AG10803 (cell line): ENCODE results near the gene LMF2.

ENCODE experiments used
- DNase-seq: peaks from one replicate; pipeline ENCODE4 v3.0.0; 2010; ENCODE audit warnings: low read depth
- H3K4me3 ChIP-seq: 2 replicates; pipeline ENCODE4 v1.5.1; 2011; ENCODE audit warnings: mild to moderate bottlenecking, low read length, control low read depth
- CTCF ChIP-seq: conservative IDR thresholded peaks from 2 replicates; pipeline ENCODE4 v1.5.1; 2011; ENCODE audit warnings: mild to moderate bottlenecking, low read length, control low read depth, inconsistent platforms

LMF2 gene

GRCh38 chr22:50505276-50505775, 2.2 kb downstream of the LMF2 start:
- DNase-seq = no peak
- no peak overlapping the region for H3K4me3 ChIP-seq
- TF ChIP-seq CTCF = no peak

GRCh38 chr22:50504369-50505211, 2.9 kb downstream of the LMF2 start:
- no peak overlapping the region for H3K4me3 ChIP-seq
- TF ChIP-seq CTCF = no peak
- no peak for DNase-seq

GRCh38 chr22:50503475-50504145, 3.9 kb downstream of the LMF2 start:
- no peak for TF ChIP-seq CTCF
- no peak overlapping the region for H3K4me3 ChIP-seq
- no peak for DNase-seq

- TF ChIP-seq CTCF = no peak
- no peak for DNase-seq
- H3K4me3 ChIP-seq = no peak overlapping the region
Observed at GRCh38 chr22:50502628-50503474, 4.7 kb downstream of the LMF2 start.

GRCh38 chr22:50502096-50502495, 5.4 kb downstream of the LMF2 start:
- no peak for TF ChIP-seq CTCF
- no peak for DNase-seq
- H3K4me3 ChIP-seq = no peak overlapping the region

GRCh38 chr22:50500452-50500851, 7.0 kb downstream of the LMF2 start:
- no peak for DNase-seq
- no peak overlapping the region for H3K4me3 ChIP-seq
- TF ChIP-seq CTCF = no peak
